HG02970 (cell line): ENCODE data around the gene RPS19BP1.
A peak's percentile ranks its signal among the peaks of the same experiment; 100 is the strongest.

Source experiments
- ATAC-seq: cut with Tn5 transposase; IDR thresholded peaks from one replicate; pipeline ENCODE4 v1.9.1; 2021; ENCODE audit warnings: mild to moderate bottlenecking, moderate library complexity, moderate number of reproducible peaks; ENCODE audit not compliant: unreplicated experiment, low FRiP score

RPS19BP1 gene

GRCh38 chr22:39532215-39533073 is at the start of gene RPS19BP1:
RPS19BP1 (minus strand) TSS chr22:39532748; CDS start chr22:39532738, 10 bp downstream.
- ATAC-seq: peak; percentile 87

GRCh38 chr22:39581303-39581702 is 48.8 kb upstream of the RPS19BP1 start:
- ATAC-seq: no peak

- ATAC-seq: no peak
Observed at GRCh38 chr22:39580795-39581194, 48.2 kb upstream of the RPS19BP1 start.

GRCh38 chr22:39580006-39580441 is 47.5 kb upstream of the RPS19BP1 start:
- ATAC-seq: no peak

GRCh38 chr22:39577900-39578299 is 45.4 kb upstream of the RPS19BP1 start:
- ATAC-seq: no peak

GRCh38 chr22:39577366-39577765 is 44.8 kb upstream of the RPS19BP1 start:
- no peak for ATAC-seq

GRCh38 chr22:39576027-39576426 is 43.5 kb upstream of the RPS19BP1 start:
- ATAC-seq: no peak

- ATAC-seq: no peak
Observed at GRCh38 chr22:39575552-39575825, 42.9 kb upstream of the RPS19BP1 start.

GRCh38 chr22:39574779-39575551 is 42.4 kb upstream of the RPS19BP1 start:
- ATAC-seq: no peak

GRCh38 chr22:39571538-39571937 is 39.0 kb upstream of the RPS19BP1 start:
- ATAC-seq: no peak

GRCh38 chr22:39570665-39571064 is 38.1 kb upstream of the RPS19BP1 start, which contains the start of gene CACNA1I:
CACNA1I (plus strand) TSS chr22:39570753; CDS start chr22:39570753, 0 bp downstream.
- ATAC-seq: no peak

- no peak for ATAC-seq
Observed at GRCh38 chr22:39570226-39570625, 37.7 kb upstream of the RPS19BP1 start.

GRCh38 chr22:39569066-39569465 is 36.5 kb upstream of the RPS19BP1 start:
- no peak for ATAC-seq

- ATAC-seq: no peak
Observed at GRCh38 chr22:39568278-39568981, 35.9 kb upstream of the RPS19BP1 start.

- no peak for ATAC-seq
Observed at GRCh38 chr22:39567135-39567946, 34.8 kb upstream of the RPS19BP1 start.

- no peak for ATAC-seq
Observed at GRCh38 chr22:39565414-39565944, 32.9 kb upstream of the RPS19BP1 start.

GRCh38 chr22:39563571-39564428 is 31.3 kb upstream of the RPS19BP1 start:
- no peak for ATAC-seq

GRCh38 chr22:39562839-39563489 is 30.4 kb upstream of the RPS19BP1 start:
- no peak for ATAC-seq
